Measurements from ENCODE around the gene TSSK2.

The TSSK2 gene

DNA sequence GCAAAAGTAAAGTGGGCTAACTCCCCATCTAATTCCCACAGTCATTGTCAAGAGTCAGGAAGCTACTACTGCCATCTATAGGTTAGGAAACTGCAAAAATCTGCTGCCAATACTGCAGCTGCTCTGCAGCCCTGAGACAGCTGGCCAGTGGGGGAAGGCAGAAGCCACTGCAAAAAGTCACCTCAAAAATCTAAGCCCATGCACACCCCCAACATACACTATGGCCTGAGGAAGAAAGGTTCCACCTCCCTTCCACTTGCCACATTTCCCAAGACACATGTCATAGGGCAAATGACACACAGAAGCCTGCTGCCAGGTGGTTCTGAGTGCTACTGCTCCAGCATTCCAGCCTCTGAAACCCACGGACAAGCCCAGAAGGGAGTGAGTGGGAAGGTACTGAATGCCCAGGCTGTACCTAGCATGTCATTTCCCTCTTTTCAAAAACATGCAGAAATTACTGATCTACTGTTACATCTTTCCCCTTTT is 45.8 kb upstream of the TSSK2 start:
- peaks cover 28% of the 10 kb centered on the region for H3K36me3 ChIP-seq
- TF ChIP-seq, protein P1, sequence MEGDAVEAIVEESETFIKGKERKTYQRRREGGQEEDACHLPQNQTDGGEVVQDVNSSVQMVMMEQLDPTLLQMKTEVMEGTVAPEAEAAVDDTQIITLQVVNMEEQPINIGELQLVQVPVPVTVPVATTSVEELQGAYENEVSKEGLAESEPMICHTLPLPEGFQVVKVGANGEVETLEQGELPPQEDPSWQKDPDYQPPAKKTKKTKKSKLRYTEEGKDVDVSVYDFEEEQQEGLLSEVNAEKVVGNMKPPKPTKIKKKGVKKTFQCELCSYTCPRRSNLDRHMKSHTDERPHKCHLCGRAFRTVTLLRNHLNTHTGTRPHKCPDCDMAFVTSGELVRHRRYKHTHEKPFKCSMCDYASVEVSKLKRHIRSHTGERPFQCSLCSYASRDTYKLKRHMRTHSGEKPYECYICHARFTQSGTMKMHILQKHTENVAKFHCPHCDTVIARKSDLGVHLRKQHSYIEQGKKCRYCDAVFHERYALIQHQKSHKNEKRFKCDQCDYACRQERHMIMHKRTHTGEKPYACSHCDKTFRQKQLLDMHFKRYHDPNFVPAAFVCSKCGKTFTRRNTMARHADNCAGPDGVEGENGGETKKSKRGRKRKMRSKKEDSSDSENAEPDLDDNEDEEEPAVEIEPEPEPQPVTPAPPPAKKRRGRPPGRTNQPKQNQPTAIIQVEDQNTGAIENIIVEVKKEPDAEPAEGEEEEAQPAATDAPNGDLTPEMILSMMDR (IDR thresholded peaks at IDR 0.05), result no peak

DNA sequence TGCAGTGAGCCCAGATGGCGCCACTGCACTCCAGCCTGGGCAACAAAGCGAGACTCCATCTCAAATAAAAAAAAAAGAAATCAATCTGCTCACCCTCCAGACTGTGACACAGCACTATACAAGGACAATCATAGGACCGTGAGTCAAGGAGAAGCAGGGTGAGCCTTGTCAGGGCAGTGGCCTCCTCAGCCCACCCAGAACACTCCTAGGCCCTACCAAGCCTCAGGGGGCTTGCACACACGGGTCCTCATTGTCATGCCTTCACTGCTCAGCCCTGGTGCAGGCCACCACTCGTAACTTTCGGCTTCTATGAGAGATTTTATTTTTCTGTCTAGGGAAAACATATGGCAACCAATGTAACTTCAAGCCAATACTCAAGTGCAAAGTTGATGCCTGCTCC is 44.7 kb upstream of the TSSK2 start:
- peak overlapping the region; percentile 96 for H3K27ac ChIP-seq
- no peaks in the 10 kb centered on the region for H3K9me3 ChIP-seq
- H3K4me1 ChIP-seq (ENCODE audit: control insufficient read depth in 1 of 2, insufficient read depth in 1 of 2, low read depth in 1 of 2, low read length in 1 of 2), result peaks cover 66 to 75% of the 10 kb centered on the region in 2 experiments
- H3K36me3 ChIP-seq, result peaks cover 16% of the 10 kb centered on the region
- no peaks in the 10 kb centered on the region for H3K27me3 ChIP-seq
- peak overlapping the region; percentile 54 to 58 for H3K4me3 ChIP-seq (ENCODE audit: low read depth in 1 of 2, low read length in 1 of 2)
- TF ChIP-seq, protein P1 (IDR thresholded peaks at IDR 0.05), result no peak

More for the DNA sequence above, 45.8 kb upstream of the TSSK2 start:
- no peaks in the 10 kb centered on the region for H3K9me3 ChIP-seq
- peak overlapping the region; percentile 54 to 58 for H3K4me3 ChIP-seq (ENCODE audit: low read depth in 1 of 2, low read length in 1 of 2)
- H3K27me3 ChIP-seq, result no peaks in the 10 kb centered on the region
- peaks cover 56 to 64% of the 10 kb centered on the region in 2 experiments for H3K4me1 ChIP-seq (ENCODE audit: control insufficient read depth in 1 of 2, insufficient read depth in 1 of 2, low read depth in 1 of 2, low read length in 1 of 2)
- H3K27ac ChIP-seq, result peak overlapping the region; percentile 96

DNA sequence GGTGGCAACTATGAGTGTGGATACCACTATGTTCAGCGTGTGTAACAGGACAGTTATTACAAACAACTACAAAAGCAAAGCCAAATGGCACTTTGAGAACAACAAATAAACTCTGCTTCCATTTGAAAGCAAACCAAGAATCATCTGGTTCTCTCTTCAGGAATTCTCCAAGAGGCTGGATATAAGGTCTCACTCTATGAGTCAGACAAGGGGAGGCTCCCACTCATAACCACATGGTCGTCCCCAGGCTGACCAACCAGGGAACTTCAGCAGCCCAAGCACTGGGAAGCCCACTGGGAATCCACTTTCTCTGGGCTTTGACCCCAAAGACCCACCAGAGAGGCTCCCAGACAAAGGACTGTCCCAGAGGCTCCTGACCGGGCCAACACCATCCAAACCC is 44.2 kb upstream of the TSSK2 start:
- Histone ChIP-seq H3K4me1 (ENCODE audit: control insufficient read depth in 1 of 2, insufficient read depth in 1 of 2, low read depth in 1 of 2, low read length in 1 of 2) (peaks cover 71 to 80% of the 10 kb centered on the region in 2 experiments), H3K4me3 (ENCODE audit: low read depth in 1 of 2, low read length in 1 of 2) (peak overlapping the region; percentile 54 to 58), H3K27me3 (no peaks in the 10 kb centered on the region), H3K36me3 (peaks cover 16% of the 10 kb centered on the region), H3K9me3 (no peaks in the 10 kb centered on the region), H3K27ac (peak overlapping the region; percentile 96)
- TF ChIP-seq, protein P1 (IDR thresholded peaks at IDR 0.05), result no peak

DNA sequence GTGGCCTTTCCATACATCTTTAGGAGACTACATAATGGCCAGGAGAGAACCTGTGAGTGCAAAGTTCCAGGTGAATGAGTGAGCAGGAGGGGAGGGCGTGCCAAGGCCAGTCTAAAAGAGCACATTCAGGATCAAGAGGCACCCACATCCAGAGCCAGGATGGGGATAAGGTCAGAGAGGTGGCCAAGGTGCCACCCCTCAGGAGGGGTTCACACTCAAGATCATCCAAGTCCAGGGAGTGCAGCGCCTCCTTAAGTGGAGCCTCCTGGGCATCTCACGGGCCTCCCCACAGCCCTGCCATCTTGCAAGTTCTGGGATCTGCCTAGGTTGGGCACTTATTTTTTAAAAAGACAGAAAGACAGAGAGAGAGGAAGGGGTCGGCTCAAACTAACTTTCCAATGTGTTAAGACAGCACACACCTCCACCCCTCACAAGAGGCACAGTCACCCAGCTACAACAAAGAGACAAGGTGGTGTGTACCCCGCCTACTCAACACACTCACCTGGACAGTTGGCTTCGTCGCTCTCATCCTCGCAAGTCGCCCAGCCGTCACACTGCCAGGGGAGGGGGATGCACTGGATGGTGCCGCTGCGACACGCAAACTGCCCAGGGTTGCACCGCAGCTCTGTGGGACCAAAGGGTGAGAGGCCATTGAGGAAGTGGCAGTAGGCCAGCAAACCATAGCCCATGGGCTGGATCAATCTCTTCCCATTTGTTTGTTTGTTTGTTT is 42.1 kb upstream of the TSSK2 start:
- H3K27ac ChIP-seq, result peak overlapping the region; percentile 96
- H3K36me3 ChIP-seq, result peaks cover 16% of the 10 kb centered on the region
- H3K4me1 ChIP-seq (ENCODE audit: control insufficient read depth in 1 of 2, insufficient read depth in 1 of 2, low read depth in 1 of 2, low read length in 1 of 2), result peaks cover 84% of the 10 kb centered on the region in 2 experiments
- H3K4me3 ChIP-seq (ENCODE audit: low read depth in 1 of 2, low read length in 1 of 2), result no peak overlapping the region
- TF ChIP-seq, protein P1 (IDR thresholded peaks at IDR 0.05), result no peak
- no peaks in the 10 kb centered on the region for H3K9me3 ChIP-seq
- no peaks in the 10 kb centered on the region for H3K27me3 ChIP-seq

DNA sequence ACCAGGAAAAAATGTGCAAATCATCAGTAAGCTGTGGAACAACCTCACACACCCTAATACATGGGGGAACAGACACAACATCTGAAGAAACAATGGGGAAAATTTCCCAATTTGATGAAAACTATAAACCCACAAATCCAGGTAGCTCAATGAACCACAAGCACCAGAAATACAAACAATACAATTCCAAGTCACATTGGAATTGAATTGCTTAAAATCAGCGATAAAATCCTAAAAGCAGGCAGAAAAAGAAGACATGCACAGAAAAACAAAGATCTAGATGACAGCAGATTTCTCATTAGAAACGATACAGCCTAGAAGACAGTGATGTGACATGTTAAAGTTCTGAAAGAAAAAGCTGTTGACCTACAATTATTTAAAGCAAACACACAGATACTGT is 40.9 kb upstream of the TSSK2 start:
- Histone ChIP-seq H3K4me3 (ENCODE audit: low read depth in 1 of 2, low read length in 1 of 2) (no peak overlapping the region), H3K27ac (peak overlapping the region; percentile 96), H3K27me3 (no peaks in the 10 kb centered on the region), H3K36me3 (peaks cover 16% of the 10 kb centered on the region), H3K4me1 (ENCODE audit: control insufficient read depth in 1 of 2, insufficient read depth in 1 of 2, low read depth in 1 of 2, low read length in 1 of 2) (peaks cover 79 to 88% of the 10 kb centered on the region in 2 experiments), H3K9me3 (no peaks in the 10 kb centered on the region)
- TF ChIP-seq, protein P1 (IDR thresholded peaks at IDR 0.05), result no peak

Data from neutrophil (primary cell).